ENCODE measurements around the gene NCBP2L. TPM values are rescaled to one million over a fixed set of nuclear protein-coding genes. Genes with fewer than 3 reads are reported as not detected.
A peak's percentile ranks its signal among the peaks of the same experiment; 100 is the strongest.
"Not testable (repeated sequence)": the region's sequence is repeated elsewhere in the genome, so short reads cannot be mapped to it uniquely, and the experiment has no call there.

Gene NCBP2L
- total and polyA plus RNA-seq, 3 experiments from 2014 or later = 0.24 TPM; not detected in 2

DNA sequence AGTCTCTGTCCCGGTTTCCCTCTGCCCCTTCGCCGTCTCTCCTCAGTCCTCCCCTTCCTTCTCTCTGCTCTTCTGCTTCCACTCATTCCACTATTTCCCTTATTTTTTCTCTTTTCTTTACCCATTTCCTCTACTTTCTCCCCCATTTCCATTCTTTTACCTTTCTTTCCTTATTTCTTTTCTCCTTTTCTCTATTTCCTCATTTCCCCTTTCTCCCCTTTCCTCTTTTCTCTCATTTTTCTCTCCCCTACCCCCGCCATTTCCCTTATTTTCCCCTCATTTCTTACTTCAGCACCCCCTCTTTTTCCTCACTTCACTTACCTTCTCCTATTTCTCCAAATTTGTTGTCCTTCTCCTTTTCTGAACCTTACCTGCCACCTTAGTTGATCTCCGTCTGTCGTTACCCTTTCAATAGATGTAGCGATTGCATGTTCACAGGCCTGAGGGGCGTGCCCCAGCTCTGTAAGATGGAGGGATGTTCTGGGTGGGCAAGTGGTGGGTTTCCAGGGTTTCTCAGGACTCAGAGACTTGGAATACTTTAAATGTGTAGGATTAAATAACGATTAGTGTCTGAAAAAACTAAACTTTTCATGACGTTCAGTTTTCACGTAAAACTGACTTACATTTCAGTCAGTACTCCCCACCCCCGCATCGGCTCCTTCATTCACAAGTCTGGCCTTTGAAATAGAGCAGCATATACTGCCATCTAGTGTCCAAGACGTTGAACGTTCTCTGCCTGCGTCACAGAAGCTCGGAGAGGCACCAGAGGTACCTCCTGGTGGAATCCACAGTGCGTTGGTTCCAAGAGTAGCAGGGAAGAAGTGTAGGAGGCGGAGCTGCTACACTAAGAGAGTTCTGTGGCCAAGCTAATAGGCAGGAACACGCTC lies 641 bp upstream of the NCBP2L start:
- Mint-ChIP-seq H3K4me1 (peaks cover 12 to 27% (median 18%) of the 10 kb centered on the region in 3 donors), H3K4me3 (peak overlapping the region; percentile 87 to 94 (median 90)), H3K27ac (peak overlapping the region; percentile 68 to 98 (median 89)), H3K9me3 (no peaks in the 10 kb centered on the region), H3K36me3 (peaks cover 0 to 7% (median 0%) of the 10 kb centered on the region in 3 donors), H3K27me3 (peaks cover 0 to 17% of the 10 kb centered on the region in 2 donors)
- ChIA-PET CTCF (interaction anchor here (0.6 to 7.4 kb wide), 26 partner anchors 9 to 778 kb away, joined by 3 to 145 read pairs (median 4); partner anchors contain the start of gene PRPS1), POLR2A (interaction anchor here (0.8 to 3.7 kb wide), 6 partner anchors 34 to 148 kb away, joined by 3 to 26 read pairs (median 9); no protein-coding TSS in a partner anchor)
- Histone ChIP-seq H3K4me3 (ENCODE audit: low read length) (peak overlapping the region; percentile 73), H3K27ac (ENCODE audit: low read depth, low read length) (peak overlapping the region; percentile 43), H3K27me3 (ENCODE audit: insufficient read depth, low read length, poor library complexity, severe bottlenecking) (no peaks in the 10 kb centered on the region), H3K36me3 (ENCODE audit: insufficient read depth, low read length) (no peaks in the 10 kb centered on the region), H3K9me3 (ENCODE audit: low read length) (no peaks in the 10 kb centered on the region), H3K4me1 (ENCODE audit: insufficient read depth, low read length) (no peaks in the 10 kb centered on the region)
- DNase-seq = peak; percentile 53 to 84 (median 78)

- peaks cover 0 to 7% (median 0%) of the 10 kb centered on the region in 3 donors for H3K36me3 Mint-ChIP-seq
- no peak overlapping the region for H3K4me3 ChIP-seq (ENCODE audit: low read length)
- no peak overlapping the region for H3K4me3 Mint-ChIP-seq
- H3K4me1 ChIP-seq (ENCODE audit: insufficient read depth, low read length) = no peaks in the 10 kb centered on the region
- CTCF ChIA-PET = interaction anchor here (6.8 to 7.4 kb wide), 2 partner anchors 107 to 120 kb away, joined by 59 to 145 read pairs; no protein-coding TSS in a partner anchor
- POLR2A ChIA-PET = no interaction called here
- H3K27me3 ChIP-seq (ENCODE audit: insufficient read depth, low read length, poor library complexity, severe bottlenecking) = no peaks in the 10 kb centered on the region
- no peak for DNase-seq
- H3K9me3 Mint-ChIP-seq = no peaks in the 10 kb centered on the region
- H3K36me3 ChIP-seq (ENCODE audit: insufficient read depth, low read length) = no peaks in the 10 kb centered on the region
- H3K9me3 ChIP-seq (ENCODE audit: low read length) = no peaks in the 10 kb centered on the region
- peaks cover 7 to 12% (median 11%) of the 10 kb centered on the region in 3 donors for H3K4me1 Mint-ChIP-seq
- no peak overlapping the region for H3K27ac ChIP-seq (ENCODE audit: low read depth, low read length)
- H3K27ac Mint-ChIP-seq = no peak overlapping the region
- H3K27me3 Mint-ChIP-seq = peaks cover 0 to 14% of the 10 kb centered on the region in 2 donors
Measured at GRCh38 chrX:107780525-107780924, 3.0 kb downstream of the NCBP2L start.

GRCh38 chrX:107787827-107788226 lies 10.3 kb downstream of the NCBP2L start:
- no peak overlapping the region for H3K27ac Mint-ChIP-seq
- CTCF ChIA-PET = interaction anchor here (1.7 kb wide), 1 partner anchor 12 kb away, joined by 4 read pairs; the partner anchor contains the start of gene TSC22D3
- H3K9me3 ChIP-seq (ENCODE audit: low read length) = no peaks in the 10 kb centered on the region
- H3K36me3 ChIP-seq (ENCODE audit: insufficient read depth, low read length) = no peaks in the 10 kb centered on the region
- no peak overlapping the region for H3K4me3 Mint-ChIP-seq
- H3K27me3 Mint-ChIP-seq = peaks cover 2 to 4% of the 10 kb centered on the region in 2 donors
- no peaks in the 10 kb centered on the region for H3K27me3 ChIP-seq (ENCODE audit: insufficient read depth, low read length, poor library complexity, severe bottlenecking)
- no peaks in the 10 kb centered on the region for H3K9me3 Mint-ChIP-seq
- POLR2A ChIA-PET = no interaction called here
- no peaks in the 10 kb centered on the region for H3K4me1 Mint-ChIP-seq
- H3K4me3 ChIP-seq (ENCODE audit: low read length) = no peak overlapping the region
- no peaks in the 10 kb centered on the region for H3K4me1 ChIP-seq (ENCODE audit: insufficient read depth, low read length)
- H3K27ac ChIP-seq (ENCODE audit: low read depth, low read length) = no peak overlapping the region
- no peak for DNase-seq
- no peaks in the 10 kb centered on the region for H3K36me3 Mint-ChIP-seq

DNA sequence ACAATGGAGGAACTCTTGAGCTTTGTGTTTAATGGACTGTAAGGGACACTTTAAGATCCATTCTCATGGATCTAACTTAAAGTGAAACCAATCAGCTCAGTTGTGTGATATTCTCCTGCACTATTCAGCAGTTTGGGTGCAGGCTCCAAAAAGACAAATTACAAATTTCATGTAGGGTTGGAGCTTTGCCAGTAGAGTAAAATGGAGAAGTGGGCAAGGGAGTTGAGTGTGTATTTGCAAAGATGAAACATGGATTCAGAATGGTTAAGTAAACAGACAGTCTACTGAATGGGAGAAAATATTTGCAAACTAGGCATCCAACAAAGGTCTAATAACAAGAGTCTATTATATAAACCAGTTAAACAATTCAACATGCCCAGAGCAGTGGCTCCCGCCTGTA lies 26.9 kb downstream of the NCBP2L start:
- no peaks in the 10 kb centered on the region for H3K36me3 ChIP-seq (ENCODE audit: insufficient read depth, low read length)
- no peak overlapping the region for H3K4me3 ChIP-seq (ENCODE audit: low read length)
- H3K36me3 Mint-ChIP-seq = no peaks in the 10 kb centered on the region
- H3K27me3 ChIP-seq (ENCODE audit: insufficient read depth, low read length, poor library complexity, severe bottlenecking) = no peaks in the 10 kb centered on the region
- peaks cover 0 to 3% (median 2%) of the 10 kb centered on the region in 5 donors for H3K9me3 Mint-ChIP-seq
- H3K27me3 Mint-ChIP-seq = peaks cover 13 to 26% of the 10 kb centered on the region in 2 donors
- ChIA-PET POLR2A (no interaction called here), CTCF (no interaction called here)
- no peaks in the 10 kb centered on the region for H3K4me1 ChIP-seq (ENCODE audit: insufficient read depth, low read length)
- no peak overlapping the region for H3K27ac ChIP-seq (ENCODE audit: low read depth, low read length)
- no peaks in the 10 kb centered on the region for H3K4me1 Mint-ChIP-seq
- no peaks in the 10 kb centered on the region for H3K9me3 ChIP-seq (ENCODE audit: low read length)
- no peak for DNase-seq
- no peak overlapping the region for H3K4me3 Mint-ChIP-seq
- H3K27ac Mint-ChIP-seq = no peak overlapping the region

- no peak overlapping the region for H3K4me3 Mint-ChIP-seq
- DNase-seq = no peak
- H3K27ac Mint-ChIP-seq = peak overlapping the region in 1 of 8 donors; percentile 15
- no peaks in the 10 kb centered on the region for H3K36me3 Mint-ChIP-seq
- CTCF ChIA-PET = no interaction called here
- Histone ChIP-seq H3K27ac (ENCODE audit: low read depth, low read length) (no peak overlapping the region), H3K9me3 (ENCODE audit: low read length) (no peaks in the 10 kb centered on the region), H3K36me3 (ENCODE audit: insufficient read depth, low read length) (no peaks in the 10 kb centered on the region), H3K4me3 (ENCODE audit: low read length) (no peak overlapping the region), H3K27me3 (ENCODE audit: insufficient read depth, low read length, poor library complexity, severe bottlenecking) (no peaks in the 10 kb centered on the region), H3K4me1 (ENCODE audit: insufficient read depth, low read length) (no peaks in the 10 kb centered on the region)
- peaks cover 13 to 19% of the 10 kb centered on the region in 2 donors for H3K27me3 Mint-ChIP-seq
- H3K4me1 Mint-ChIP-seq = no peaks in the 10 kb centered on the region
- H3K9me3 Mint-ChIP-seq = peaks cover 0 to 3% (median 2%) of the 10 kb centered on the region in 5 donors
- POLR2A ChIA-PET = no interaction called here
Measured at GRCh38 chrX:107805179-107805578, 27.6 kb downstream of the NCBP2L start.

DNA sequence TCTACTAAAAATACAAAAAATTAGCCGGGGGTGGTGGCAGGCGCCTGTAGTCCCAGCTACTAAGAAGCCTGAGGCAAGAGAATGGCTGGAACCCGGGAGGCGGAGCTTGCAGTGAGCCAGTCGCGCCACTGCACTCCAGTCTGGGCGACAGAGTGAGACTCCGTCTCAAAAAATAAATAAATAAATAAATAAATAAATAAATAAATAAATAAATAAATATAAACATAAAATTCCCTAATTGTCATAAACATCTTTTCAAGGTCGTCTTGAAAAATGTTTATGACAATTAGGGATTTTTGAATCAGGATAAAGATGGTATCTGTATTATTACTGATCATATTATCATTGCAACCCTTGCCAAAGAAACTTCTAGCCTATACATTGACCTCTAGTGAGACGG lies 32.5 kb downstream of the NCBP2L start:
- H3K36me3 Mint-ChIP-seq; H3K9me3 Mint-ChIP-seq; H3K4me3 ChIP-seq (ENCODE audit: low read length); DNase-seq; CTCF ChIA-PET; H3K4me3 Mint-ChIP-seq; H3K4me1 Mint-ChIP-seq; H3K36me3 ChIP-seq (ENCODE audit: insufficient read depth, low read length); H3K9me3 ChIP-seq (ENCODE audit: low read length); H3K27ac Mint-ChIP-seq; H3K4me1 ChIP-seq (ENCODE audit: insufficient read depth, low read length); H3K27ac ChIP-seq (ENCODE audit: low read depth, low read length); H3K27me3 ChIP-seq (ENCODE audit: insufficient read depth, low read length, poor library complexity, severe bottlenecking); POLR2A ChIA-PET: not testable (repeated sequence)
- H3K27me3 Mint-ChIP-seq = peaks cover 19 to 28% of the 10 kb centered on the region in 2 donors

- peaks cover 0 to 6% (median 3%) of the 10 kb centered on the region in 3 donors for H3K4me1 Mint-ChIP-seq
- no peak overlapping the region for H3K27ac Mint-ChIP-seq
- H3K9me3 Mint-ChIP-seq = peaks cover 0 to 6% (median 3%) of the 10 kb centered on the region in 5 donors
- H3K9me3 ChIP-seq (ENCODE audit: low read length) = no peaks in the 10 kb centered on the region
- H3K4me3 ChIP-seq (ENCODE audit: low read length) = no peak overlapping the region
- H3K36me3 ChIP-seq (ENCODE audit: insufficient read depth, low read length) = no peaks in the 10 kb centered on the region
- H3K36me3 Mint-ChIP-seq = no peaks in the 10 kb centered on the region
- POLR2A ChIA-PET = no interaction called here
- peaks cover 3 to 4% of the 10 kb centered on the region in 2 donors for H3K27me3 Mint-ChIP-seq
- CTCF ChIA-PET = no interaction called here
- H3K27ac ChIP-seq (ENCODE audit: low read depth, low read length) = no peak overlapping the region
- H3K4me1 ChIP-seq (ENCODE audit: insufficient read depth, low read length) = peaks cover 1% of the 10 kb centered on the region
- DNase-seq = no peak
- no peaks in the 10 kb centered on the region for H3K27me3 ChIP-seq (ENCODE audit: insufficient read depth, low read length, poor library complexity, severe bottlenecking)
- H3K4me3 Mint-ChIP-seq = no peak overlapping the region
Measured at GRCh38 chrX:107818900-107819521, 41.5 kb downstream of the NCBP2L start.

DNA sequence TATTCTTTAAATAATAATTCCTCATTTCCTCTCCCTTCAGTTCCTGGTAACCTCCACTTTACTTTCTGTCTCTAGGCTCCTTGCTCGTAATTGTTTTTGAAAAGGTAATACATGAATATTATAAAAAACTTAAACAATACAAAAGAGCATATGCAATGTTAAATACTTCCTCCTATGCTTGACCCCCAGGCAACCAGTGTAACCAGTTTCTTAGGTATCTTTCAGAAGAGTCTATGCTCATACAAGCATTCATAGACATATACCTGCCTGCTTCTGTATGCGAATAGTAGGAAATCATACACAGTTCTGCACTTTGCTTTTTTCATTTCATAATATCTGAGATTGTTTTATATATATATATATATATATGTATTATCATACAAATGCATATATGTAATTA lies 45.5 kb downstream of the NCBP2L start:
- H3K36me3 Mint-ChIP-seq = peaks cover 0 to 4% (median 0%) of the 10 kb centered on the region in 3 donors
- no peak overlapping the region for H3K4me3 Mint-ChIP-seq
- H3K9me3 ChIP-seq (ENCODE audit: low read length) = no peaks in the 10 kb centered on the region
- ChIA-PET POLR2A (no interaction called here), CTCF (no interaction called here)
- peaks cover 7 to 8% of the 10 kb centered on the region in 2 donors for H3K27me3 Mint-ChIP-seq
- no peak overlapping the region for H3K27ac Mint-ChIP-seq
- H3K4me1 ChIP-seq (ENCODE audit: insufficient read depth, low read length) = peaks cover 7% of the 10 kb centered on the region
- H3K9me3 Mint-ChIP-seq = peaks cover 0 to 6% (median 3%) of the 10 kb centered on the region in 5 donors
- H3K4me3 ChIP-seq (ENCODE audit: low read length) = no peak overlapping the region
- no peak for DNase-seq
- H3K4me1 Mint-ChIP-seq = peaks cover 20 to 33% (median 26%) of the 10 kb centered on the region in 3 donors
- H3K27me3 ChIP-seq (ENCODE audit: insufficient read depth, low read length, poor library complexity, severe bottlenecking) = no peaks in the 10 kb centered on the region
- no peaks in the 10 kb centered on the region for H3K36me3 ChIP-seq (ENCODE audit: insufficient read depth, low read length)
- no peak overlapping the region for H3K27ac ChIP-seq (ENCODE audit: low read depth, low read length)

Measured in CD8-positive, alpha-beta memory T cell (primary cell).